Measurements from ENCODE around the gene RING1.
A peak's percentile ranks its signal among the peaks of the same experiment; 100 is the strongest.

RING1 gene

DNA sequence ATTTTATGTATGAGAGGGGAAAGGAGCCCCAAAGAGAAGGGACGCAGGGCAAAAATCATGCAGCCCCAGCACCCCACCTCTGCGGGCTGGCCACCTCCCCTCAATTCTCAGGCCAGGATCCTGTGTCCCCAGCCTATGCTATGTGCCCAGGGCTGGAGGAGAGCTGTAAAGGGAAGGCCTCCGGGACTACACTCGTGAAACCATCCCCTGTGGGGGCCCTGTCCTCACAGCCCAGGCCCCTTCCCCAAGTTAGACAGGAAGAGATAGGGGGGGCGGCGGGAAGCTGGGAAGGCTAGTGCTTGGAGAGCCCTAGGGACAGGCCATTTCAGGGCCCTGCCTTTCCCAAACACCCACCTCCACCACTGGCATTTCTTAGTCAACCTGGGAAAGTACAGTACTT lies 14.7 kb upstream of the RING1 start:
- DNase-seq (ENCODE audit: low read depth), result no peak
- H3K4me3 ChIP-seq (ENCODE audit: low read length), result no peak overlapping the region
- TF ChIP-seq, protein P1, sequence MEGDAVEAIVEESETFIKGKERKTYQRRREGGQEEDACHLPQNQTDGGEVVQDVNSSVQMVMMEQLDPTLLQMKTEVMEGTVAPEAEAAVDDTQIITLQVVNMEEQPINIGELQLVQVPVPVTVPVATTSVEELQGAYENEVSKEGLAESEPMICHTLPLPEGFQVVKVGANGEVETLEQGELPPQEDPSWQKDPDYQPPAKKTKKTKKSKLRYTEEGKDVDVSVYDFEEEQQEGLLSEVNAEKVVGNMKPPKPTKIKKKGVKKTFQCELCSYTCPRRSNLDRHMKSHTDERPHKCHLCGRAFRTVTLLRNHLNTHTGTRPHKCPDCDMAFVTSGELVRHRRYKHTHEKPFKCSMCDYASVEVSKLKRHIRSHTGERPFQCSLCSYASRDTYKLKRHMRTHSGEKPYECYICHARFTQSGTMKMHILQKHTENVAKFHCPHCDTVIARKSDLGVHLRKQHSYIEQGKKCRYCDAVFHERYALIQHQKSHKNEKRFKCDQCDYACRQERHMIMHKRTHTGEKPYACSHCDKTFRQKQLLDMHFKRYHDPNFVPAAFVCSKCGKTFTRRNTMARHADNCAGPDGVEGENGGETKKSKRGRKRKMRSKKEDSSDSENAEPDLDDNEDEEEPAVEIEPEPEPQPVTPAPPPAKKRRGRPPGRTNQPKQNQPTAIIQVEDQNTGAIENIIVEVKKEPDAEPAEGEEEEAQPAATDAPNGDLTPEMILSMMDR (IDR thresholded peaks at IDR 0.05; ENCODE audit: insufficient read depth, low read depth, low read length, missing control alignments), result no peak

DNA sequence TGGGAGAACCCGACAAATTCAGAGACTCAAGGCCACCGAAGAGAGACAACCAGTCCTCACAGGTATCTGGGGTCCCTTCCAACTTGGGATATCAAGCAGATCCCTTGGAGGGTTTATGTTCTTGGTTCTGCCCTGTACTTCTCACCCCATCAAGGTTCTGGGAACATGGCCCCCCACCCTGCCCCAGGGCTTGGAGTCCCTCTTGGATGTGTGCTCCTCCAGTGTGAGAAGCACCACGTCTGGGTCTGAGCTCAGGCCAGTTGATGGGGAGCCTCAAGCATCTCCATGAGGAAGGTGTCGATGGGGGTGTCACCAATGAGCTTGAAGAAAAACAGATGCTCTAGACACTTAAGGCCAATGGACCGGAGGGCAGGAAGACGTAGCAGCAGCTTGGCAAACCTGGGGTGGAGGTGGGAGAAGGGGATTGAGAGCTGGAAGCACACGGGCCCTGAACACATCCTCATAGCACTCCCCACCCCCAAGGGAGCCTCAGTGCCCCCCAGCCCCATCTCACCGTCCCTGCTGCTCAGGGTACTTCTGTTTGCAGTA lies 13.8 kb upstream of the RING1 start:
- TF ChIP-seq, protein P1 (IDR thresholded peaks at IDR 0.05; ENCODE audit: insufficient read depth, low read depth, low read length, missing control alignments), result no peak
- DNase-seq (ENCODE audit: low read depth), result no peak
- no peak overlapping the region for H3K4me3 ChIP-seq (ENCODE audit: low read length)

DNA sequence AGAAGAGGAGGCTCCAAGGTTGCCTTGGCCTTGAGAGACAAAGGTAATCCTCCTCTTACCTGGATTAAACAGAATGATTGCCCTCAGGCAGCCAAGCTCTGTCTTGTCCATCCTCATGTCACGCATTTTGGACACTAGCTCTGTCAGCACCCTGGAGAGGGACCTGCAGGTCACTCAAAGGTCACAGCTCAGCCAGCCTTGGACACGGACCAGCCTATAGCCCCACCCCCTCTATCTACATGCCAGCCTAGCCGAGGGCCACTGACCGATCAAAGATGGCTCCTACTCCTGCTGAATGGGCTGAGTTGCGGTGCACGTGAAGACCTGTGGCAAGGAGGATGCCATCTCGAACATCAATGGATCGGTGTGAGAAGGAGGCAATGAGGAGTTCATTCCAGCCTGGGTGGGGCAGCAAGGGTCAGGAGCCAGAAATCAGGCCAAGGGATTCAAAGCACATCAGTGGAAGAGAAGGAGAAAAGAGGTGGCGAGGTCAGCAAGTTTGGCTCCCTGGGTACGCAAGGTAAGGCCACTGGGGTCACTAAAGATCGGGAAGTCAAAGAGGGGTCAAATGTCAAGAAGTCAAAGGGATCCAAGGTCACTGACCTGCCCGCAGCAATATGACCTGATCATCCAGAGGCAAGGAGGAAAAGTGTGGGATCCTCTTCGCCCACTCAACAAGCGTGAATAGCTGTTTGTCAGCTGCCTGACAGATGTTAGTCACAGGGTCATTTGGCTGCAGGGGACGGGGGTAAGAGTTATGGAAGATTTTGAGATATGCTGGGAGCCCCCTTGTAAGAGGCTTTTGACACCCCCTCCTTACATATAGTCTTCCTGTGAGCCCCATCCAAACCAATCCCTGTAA lies 12.8 kb upstream of the RING1 start:
- H3K4me3 ChIP-seq (ENCODE audit: low read length), result no peak overlapping the region
- TF ChIP-seq, protein P1 (IDR thresholded peaks at IDR 0.05; ENCODE audit: insufficient read depth, low read depth, low read length, missing control alignments), result no peak
- DNase-seq (ENCODE audit: low read depth), result no peak

DNA sequence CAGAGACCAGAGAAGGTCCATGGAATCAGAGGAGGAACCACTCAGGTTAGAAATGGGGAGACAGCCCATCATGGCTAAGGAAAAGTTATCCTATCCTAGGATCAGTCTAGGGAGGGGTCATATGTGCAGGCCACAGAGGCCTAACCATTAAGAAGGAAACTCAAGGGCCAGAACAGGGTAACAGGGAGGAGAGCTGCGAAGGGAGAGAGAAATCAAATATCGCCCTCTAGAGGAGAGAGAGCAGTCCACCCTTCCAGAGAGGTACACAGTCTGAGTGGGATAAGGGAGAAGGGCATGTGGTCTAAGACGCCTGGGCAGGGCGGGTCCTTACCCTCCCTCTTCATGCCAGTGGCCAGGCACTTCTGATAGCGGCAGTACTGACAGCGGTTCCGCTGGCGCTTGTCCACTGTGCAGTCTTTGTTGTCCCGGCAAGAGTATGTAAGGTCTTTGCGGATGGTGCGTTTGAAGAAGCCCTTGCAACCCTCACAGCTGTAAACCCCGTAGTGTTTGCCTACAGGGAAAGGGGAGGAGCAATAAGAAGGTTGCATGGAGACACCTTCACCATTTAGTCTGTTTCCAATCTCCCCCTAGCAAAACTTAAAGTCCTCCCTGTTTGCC lies 10.8 kb upstream of the RING1 start:
- peak; percentile 73 for DNase-seq (ENCODE audit: low read depth)
- TF ChIP-seq, protein P1 (IDR thresholded peaks at IDR 0.05; ENCODE audit: insufficient read depth, low read depth, low read length, missing control alignments), result peak; percentile 77
- no peak overlapping the region for H3K4me3 ChIP-seq (ENCODE audit: low read length)

DNA sequence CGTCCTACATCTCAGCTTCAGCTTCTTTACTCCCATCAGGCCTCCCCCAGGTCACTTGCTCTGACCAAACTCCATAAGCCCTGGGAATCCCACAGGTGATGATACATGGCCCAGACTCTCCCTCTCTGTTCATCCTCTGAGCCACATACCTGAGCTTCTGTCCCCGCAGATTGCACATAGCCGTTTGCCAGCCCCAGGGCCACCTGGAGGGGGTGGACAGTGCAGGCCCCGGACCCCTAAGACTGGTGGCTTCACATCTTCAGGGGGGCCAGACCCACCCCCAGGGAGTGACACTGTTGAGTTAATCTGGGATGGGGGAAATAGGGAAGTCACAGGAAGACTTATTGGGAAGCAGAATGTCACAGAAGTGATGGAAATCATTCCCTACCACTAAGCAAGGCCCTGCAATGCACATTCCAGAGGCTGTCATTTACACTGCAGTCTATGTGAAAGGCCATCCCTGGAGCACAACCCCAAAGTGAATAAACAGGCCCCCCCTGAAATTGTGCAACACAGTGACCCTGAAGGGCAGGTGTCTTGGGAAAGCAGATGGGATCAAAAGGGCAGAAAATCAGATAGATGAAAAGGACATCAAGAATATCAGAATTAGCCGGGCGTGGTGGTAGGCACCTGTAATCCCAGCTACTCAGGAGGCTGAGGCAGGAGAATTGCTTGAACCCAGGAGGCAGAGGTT lies 10.0 kb upstream of the RING1 start:
- no peak for DNase-seq (ENCODE audit: low read depth)
- H3K4me3 ChIP-seq (ENCODE audit: low read length), result no peak overlapping the region
- TF ChIP-seq, protein P1 (IDR thresholded peaks at IDR 0.05; ENCODE audit: insufficient read depth, low read depth, low read length, missing control alignments), result no peak

DNA sequence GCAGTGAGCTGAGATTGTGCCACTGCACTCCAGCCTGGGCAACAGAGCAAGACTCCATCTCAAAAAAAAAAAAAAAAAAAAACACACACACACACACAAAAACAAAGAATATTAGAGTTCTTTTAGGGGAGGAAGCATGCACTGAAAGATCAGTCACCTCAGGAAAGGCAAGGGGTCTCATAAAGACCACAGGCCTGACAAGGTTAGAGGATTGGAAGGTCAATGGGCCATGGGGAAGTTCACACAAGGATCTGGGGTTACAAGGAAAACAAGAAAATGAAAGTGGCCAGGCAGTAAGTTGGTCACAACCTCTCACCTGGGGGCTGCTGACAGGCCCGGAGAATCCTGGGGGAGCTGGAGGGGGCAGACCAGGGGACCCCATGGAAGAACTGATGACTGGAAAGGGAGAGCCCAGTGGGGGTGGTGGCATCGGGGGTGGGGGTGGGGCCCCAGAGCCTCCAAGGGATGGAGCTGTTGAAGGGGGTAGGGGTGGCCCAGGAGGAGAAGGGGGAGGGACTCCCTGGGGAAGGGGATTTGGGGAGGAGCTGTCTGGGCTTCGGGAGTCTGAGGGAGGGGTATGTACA lies 9.4 kb upstream of the RING1 start:
- TF ChIP-seq, protein P1 (IDR thresholded peaks at IDR 0.05; ENCODE audit: insufficient read depth, low read depth, low read length, missing control alignments), result no peak
- peak overlapping the region; percentile 97 for H3K4me3 ChIP-seq (ENCODE audit: low read length)
- no peak for DNase-seq (ENCODE audit: low read depth)
